GM18526 (cell line): ENCODE measurements around the gene SDHA.
A peak's percentile ranks its signal among the peaks of the same experiment; 100 is the strongest.

Experiments
- POLR2A ChIP-seq: IDR thresholded peaks from 3 replicates; pipeline ENCODE4 v1.6.1; 2011; ENCODE audit not compliant: insufficient read length; ENCODE audit errors: extremely low read depth

The SDHA gene

DNA sequence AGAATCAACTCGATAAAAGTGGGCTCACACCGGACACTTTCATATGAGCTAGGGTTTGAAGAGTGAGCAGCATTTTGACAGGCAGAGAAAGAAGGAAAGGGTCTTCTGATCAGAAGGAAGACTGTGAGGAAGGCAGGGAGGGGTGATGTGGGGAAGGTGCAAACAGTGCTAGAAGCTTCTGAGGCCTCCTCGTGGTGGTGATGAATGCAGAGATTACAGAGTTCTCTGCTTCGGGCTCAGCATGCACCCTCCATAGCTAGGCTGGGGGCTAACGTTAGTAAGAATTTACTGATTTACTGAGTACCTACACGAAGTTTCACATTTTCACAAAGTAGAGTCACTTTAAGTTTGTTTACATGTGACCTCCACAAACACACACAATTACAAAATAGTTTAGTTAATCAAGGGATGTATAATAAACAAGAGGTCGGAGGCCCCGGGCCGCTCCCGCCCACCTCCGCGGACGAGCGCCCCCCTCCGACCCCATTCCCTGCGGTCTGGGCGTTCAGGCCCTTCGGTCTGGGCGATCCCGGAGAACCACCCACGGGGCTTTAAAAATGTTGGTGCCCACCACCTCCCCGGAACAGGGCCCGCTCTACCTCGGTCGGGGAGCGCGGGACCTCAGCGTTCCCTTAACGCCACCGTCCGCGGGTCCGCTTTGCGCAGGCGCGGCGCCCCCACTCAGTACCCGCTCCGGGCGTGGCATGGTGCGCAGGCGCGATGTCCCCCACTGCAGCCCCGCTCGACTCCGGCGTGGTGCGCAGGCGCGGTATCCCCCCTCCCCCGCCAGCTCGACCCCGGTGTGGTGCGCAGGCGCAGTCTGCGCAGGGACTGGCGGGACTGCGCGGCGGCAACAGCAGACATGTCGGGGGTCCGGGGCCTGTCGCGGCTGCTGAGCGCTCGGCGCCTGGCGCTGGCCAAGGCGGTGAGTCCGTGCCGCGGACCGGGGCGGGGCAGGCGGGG, at the start of gene SDHA, which contains the start of gene CCDC127:
SDHA (plus strand) TSS at position 827 of the 963 bp plus-strand sequence; CDS start at position 863, 36 bp downstream.
CCDC127 (minus strand) TSS at position 660 of the 963 bp plus-strand sequence. CDS start 1,304 bp downstream, outside the sequence.
- peak; percentile 85 for TF ChIP-seq POLR2A

DNA sequence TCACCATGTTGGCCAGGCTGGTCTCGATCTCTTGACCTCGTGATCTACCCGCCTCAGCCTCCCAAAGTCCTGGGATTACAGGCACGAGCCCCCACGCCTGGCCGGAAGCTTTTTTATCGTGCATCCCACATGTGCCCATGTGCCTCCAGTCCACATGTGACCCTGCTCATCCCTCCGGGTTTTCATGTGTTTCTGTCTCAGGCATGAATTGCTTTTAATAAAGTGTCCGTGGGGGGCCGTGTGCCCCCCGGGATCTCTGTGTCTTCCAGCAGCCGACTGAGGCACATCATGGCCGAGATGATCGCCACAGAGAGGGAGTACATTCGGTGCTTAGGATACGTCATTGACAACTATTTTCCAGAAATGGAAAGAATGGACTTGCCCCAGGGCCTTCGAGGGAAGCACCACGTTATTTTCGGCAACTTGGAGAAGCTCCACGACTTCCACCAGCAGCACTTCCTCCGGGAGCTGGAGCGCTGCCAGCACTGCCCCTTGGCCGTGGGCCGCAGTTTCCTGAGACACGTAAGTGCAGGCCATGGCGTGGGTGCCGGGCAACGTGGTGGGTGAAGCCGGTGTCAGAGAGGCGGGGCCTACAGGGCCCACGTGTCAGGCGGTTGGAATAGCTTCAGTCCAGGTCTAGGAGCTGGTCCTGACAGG, 48.9 kb upstream of the SDHA start:
- TF ChIP-seq POLR2A: no peak

- TF ChIP-seq POLR2A: no peak
These were observed 48.4 kb upstream of the SDHA start for GRCh38 chr5:169728-170094.

- no peak for TF ChIP-seq POLR2A
These were observed 46.9 kb upstream of the SDHA start for GRCh38 chr5:170971-171800.

GRCh38 chr5:171801-172331, 46.3 kb upstream of the SDHA start:
- no peak for TF ChIP-seq POLR2A

DNA sequence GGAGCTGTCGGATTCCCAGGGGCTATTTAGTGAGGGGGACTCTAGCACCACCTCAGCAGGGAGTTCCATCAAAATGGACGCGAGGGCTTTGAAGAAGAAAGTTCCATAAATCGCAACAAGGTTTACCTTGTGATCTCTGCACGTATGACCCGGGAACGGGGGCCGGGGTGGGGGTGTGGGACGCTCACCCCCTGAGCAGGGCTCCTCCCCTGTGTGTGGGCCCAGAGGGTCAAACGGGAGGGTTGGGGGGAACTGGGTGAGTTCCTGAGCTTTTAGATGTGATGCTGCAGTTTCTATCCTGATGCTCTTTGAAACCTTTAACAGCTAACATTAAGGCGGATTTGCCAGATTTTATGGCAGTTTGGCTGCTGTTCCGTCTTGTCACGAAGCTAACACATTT, 45.7 kb upstream of the SDHA start:
- no peak for TF ChIP-seq POLR2A

- no peak for TF ChIP-seq POLR2A
These were observed 45.3 kb upstream of the SDHA start for GRCh38 chr5:172841-173251.

GRCh38 chr5:173392-174290, 44.5 kb upstream of the SDHA start:
- TF ChIP-seq POLR2A: no peak

GRCh38 chr5:174291-174600, 43.9 kb upstream of the SDHA start:
- TF ChIP-seq POLR2A: no peak

GRCh38 chr5:174876-175465, 43.1 kb upstream of the SDHA start:
- TF ChIP-seq POLR2A: no peak

GRCh38 chr5:176296-176823, 41.8 kb upstream of the SDHA start:
- no peak for TF ChIP-seq POLR2A

- no peak for TF ChIP-seq POLR2A
These were observed 40.0 kb upstream of the SDHA start for GRCh38 chr5:178110-178509.

GRCh38 chr5:179401-179800, 38.7 kb upstream of the SDHA start:
- TF ChIP-seq POLR2A: no peak
